HUDEP-2 (cell line): ENCODE measurements around the gene ENTHD1.

Experiments used
- DNase-seq, 76 experiments: peaks; one replicate each; lab custom pipeline; 2025; ENCODE audit not compliant: unreplicated experiment in 76 of 76; lab: John Stamatoyannopoulos, UW

The ENTHD1 gene

GRCh38 chr22:39893526-39893925 lies at the start of gene ENTHD1:
TSS of gene ENTHD1 (minus strand) at chr22:39893760. CDS start at chr22:39887748, 6,012 bp downstream.
- DNase-seq = no peak

- DNase-seq = no peak
Observed at GRCh38 chr22:39943337-39943736, 49.8 kb upstream of the ENTHD1 start.

- DNase-seq = no peak
Observed at GRCh38 chr22:39942439-39943230, 49.1 kb upstream of the ENTHD1 start.

- DNase-seq = no peak
Observed at GRCh38 chr22:39941601-39942000, 48.0 kb upstream of the ENTHD1 start.

- DNase-seq = peak in 1 of 76 experiments; percentile 10
Observed at GRCh38 chr22:39940757-39941305, 47.3 kb upstream of the ENTHD1 start.

GRCh38 chr22:39939830-39940229 lies 46.3 kb upstream of the ENTHD1 start:
- DNase-seq = no peak

GRCh38 chr22:39938509-39939111 lies 45.0 kb upstream of the ENTHD1 start:
- no peak for DNase-seq

GRCh38 chr22:39937906-39938305 lies 44.3 kb upstream of the ENTHD1 start:
- DNase-seq = no peak

GRCh38 chr22:39936523-39937145 lies 43.1 kb upstream of the ENTHD1 start:
- DNase-seq = no peak

- no peak for DNase-seq
Observed at GRCh38 chr22:39935612-39936011, 42.1 kb upstream of the ENTHD1 start.

- no peak for DNase-seq
Observed at GRCh38 chr22:39935116-39935515, 41.6 kb upstream of the ENTHD1 start.

GRCh38 chr22:39933741-39934140 lies 40.2 kb upstream of the ENTHD1 start:
- no peak for DNase-seq

- peak in 62 of 76 experiments; percentile 15 to 74 (median 49) for DNase-seq
Observed at GRCh38 chr22:39932918-39933649, 39.5 kb upstream of the ENTHD1 start.

GRCh38 chr22:39932166-39932565 lies 38.6 kb upstream of the ENTHD1 start:
- DNase-seq = no peak

GRCh38 chr22:39931251-39931650 lies 37.7 kb upstream of the ENTHD1 start:
- DNase-seq = no peak

GRCh38 chr22:39928536-39929520 lies 35.3 kb upstream of the ENTHD1 start:
- no peak for DNase-seq

GRCh38 chr22:39927544-39927943 lies 34.0 kb upstream of the ENTHD1 start:
- no peak for DNase-seq

- DNase-seq = no peak
Observed at GRCh38 chr22:39926753-39927152, 33.2 kb upstream of the ENTHD1 start.

GRCh38 chr22:39925909-39926679 lies 32.5 kb upstream of the ENTHD1 start:
- no peak for DNase-seq
